K562 (cell line): ENCODE results near the gene CHMP2A. TPM values are rescaled to one million over a fixed set of nuclear protein-coding genes. Genes with fewer than 3 reads are reported as not detected.

ENCODE experiments used
- CHD1 ChIP-seq: fragments of 200-600 bp; sonication (generic); IDR thresholded peaks from one replicate; pipeline ENCODE4 v1.6.1; 2012; ENCODE audit warnings: mild to moderate bottlenecking, moderate library complexity, low read length, inconsistent platforms
- CREB3 ChIP-seq: fragments of 450-650 bp; conservative IDR thresholded peaks from 2 replicates; pipeline ENCODE4 v1.6.1; 2016; ENCODE audit warnings: missing genetic modification characterization, low read depth, mild to moderate bottlenecking, missing compliant biosample characterization, moderate library complexity
- HLTF ChIP-seq: fragments of 450-650 bp; IDR thresholded peaks from 2 replicates; pipeline ENCODE4 v1.6.1; 2016
- KLF1 ChIP-seq: fragments of 450-650 bp; IDR thresholded peaks from 2 replicates; pipeline ENCODE4 v1.6.1; 2016; ENCODE audit warnings: missing genetic modification characterization, missing compliant biosample characterization
- KLF6 ChIP-seq: fragments of 250-450 bp; sonication (Bioruptor Pico); IDR thresholded peaks from 2 replicates; pipeline ENCODE4 v1.4.0; 2020; ENCODE audit warnings: mild to moderate bottlenecking, moderate library complexity, borderline replicate concordance
- MYC ChIP-seq, 2 experiments: fragments of 250-450 bp in 1 of 2; sonication (Bioruptor Pico) in 1 of 2; IDR thresholded peaks; 2 replicates each; pipeline versions ENCODE4 v1.5.1 to v1.6.1; 2012 to 2021; ENCODE audit warnings: low read depth in 2 of 2, borderline replicate concordance in 1 of 2, improper control_type of control experiment in 1 of 2, low read length in 1 of 2, mild to moderate bottlenecking in 1 of 2, moderate library complexity in 1 of 2
- NFATC3 ChIP-seq: fragments of 450-650 bp; IDR thresholded peaks from 2 replicates; pipeline ENCODE4 v1.6.1; 2017; ENCODE audit warnings: mild to moderate bottlenecking
- NFIX ChIP-seq: fragments of 250-450 bp; sonication (Bioruptor Pico); IDR thresholded peaks from 2 replicates; pipeline ENCODE4 v1.4.0; 2020; ENCODE audit warnings: low read depth, mild to moderate bottlenecking, moderate library complexity
- PREB ChIP-seq: sonication (generic); formaldehyde crosslinking; IDR thresholded peaks from 2 replicates; pipeline ENCODE4 v1.8.1; 2023; ENCODE audit warnings: mild to moderate bottlenecking, missing genetic modification reagents
- RBM39 ChIP-seq: fragments of 200-400 bp; formaldehyde crosslinking; optimal IDR thresholded peaks from 2 replicates; pipeline ENCODE3; 2018; ENCODE audit warnings: low read depth, low read length
- SNRNP70 ChIP-seq: fragments of 200-400 bp; formaldehyde crosslinking; optimal IDR thresholded peaks from 2 replicates; pipeline ENCODE3; 2017; ENCODE audit warnings: low read depth, low read length
- ZKSCAN3 ChIP-seq: fragments of 250-450 bp; sonication (Bioruptor Pico); IDR thresholded peaks from 2 replicates; pipeline ENCODE4 v1.4.0; 2020
- ZNF184 ChIP-seq: sonication (generic); formaldehyde crosslinking; IDR thresholded peaks from 2 replicates; pipeline ENCODE4 v1.5.0; 2020; ENCODE audit warnings: missing genetic modification reagents
- ZNF311 ChIP-seq: fragments of 250-450 bp; sonication (Bioruptor Pico); IDR thresholded peaks from 2 replicates; pipeline ENCODE4 v1.4.0; 2020; ENCODE audit warnings: mild to moderate bottlenecking, moderate library complexity
- ZNF696 ChIP-seq: fragments of 250-450 bp; sonication (Bioruptor Pico); conservative IDR thresholded peaks from 2 replicates; pipeline ENCODE4 v1.4.0; 2020; ENCODE audit warnings: mild to moderate bottlenecking, moderate library complexity
- polyA plus RNA-seq, 8 experiments: library from polyadenylated mRNA; depleted of rRNA in 4 of 8; stranded (reverse) in 5 of 8; unstranded in 3 of 8; fragments of >200 nt; fragmentation: Nextera tagmentation in 2 of 8; fragmentation: Illumina TruSeq in 1 of 8; extraction: Ambion mirVana in 2 of 8; extraction: Trizol in 1 of 8; gene quantifications; 2 replicates each; pipeline versions ENCODE4 v1.2.1 to v1.2.3, GENCODE V29; 2011 to 2014; ENCODE audit warnings: inconsistent platforms in 1 of 8, missing spikeins in 1 of 8
- total RNA-seq, 7 experiments: library from RNA; depleted of rRNA in 6 of 7; stranded (reverse); fragments of >200 nt in 6 of 7; fragmentation: Illumina TruSeq in 2 of 7; extraction: Trizol in 2 of 7; gene quantifications; 2 replicates each; pipeline versions ENCODE4 v1.2.1 to v1.2.3, GENCODE V29; 2011 to 2021; ENCODE audit warnings: low replicate concordance in 1 of 7
- TF ChIP-seq, protein P1 (sequence below), 2 experiments: fragments of 150-350 bp in 1 of 2; IDR thresholded peaks; 2 replicates each; pipeline ENCODE4 v1.6.1; 2012 to 2016; ENCODE audit warnings: low read depth in 2 of 2, low read length in 2 of 2, mild to moderate bottlenecking in 1 of 2, moderate library complexity in 1 of 2
- TF ChIP-seq, protein P2 (sequence below): fragments of 250-450 bp; sonication (Bioruptor Pico); IDR thresholded peaks from 2 replicates; pipeline ENCODE4 v1.4.0; 2020; ENCODE audit warnings: borderline replicate concordance
- TF ChIP-seq, protein P3 (sequence below): fragments of 250-450 bp; sonication (Bioruptor Pico); IDR thresholded peaks from 2 replicates; pipeline ENCODE4 v1.8.0; 2021; ENCODE audit warnings: mild to moderate bottlenecking, moderate library complexity

The CHMP2A gene
- total and polyA plus RNA-seq, 9 of the 15 experiments (the other 6 are each of a cell fraction or from before 2014, with no cell fraction given): 57.6 to 159 (median 87.2) TPM

DNA sequence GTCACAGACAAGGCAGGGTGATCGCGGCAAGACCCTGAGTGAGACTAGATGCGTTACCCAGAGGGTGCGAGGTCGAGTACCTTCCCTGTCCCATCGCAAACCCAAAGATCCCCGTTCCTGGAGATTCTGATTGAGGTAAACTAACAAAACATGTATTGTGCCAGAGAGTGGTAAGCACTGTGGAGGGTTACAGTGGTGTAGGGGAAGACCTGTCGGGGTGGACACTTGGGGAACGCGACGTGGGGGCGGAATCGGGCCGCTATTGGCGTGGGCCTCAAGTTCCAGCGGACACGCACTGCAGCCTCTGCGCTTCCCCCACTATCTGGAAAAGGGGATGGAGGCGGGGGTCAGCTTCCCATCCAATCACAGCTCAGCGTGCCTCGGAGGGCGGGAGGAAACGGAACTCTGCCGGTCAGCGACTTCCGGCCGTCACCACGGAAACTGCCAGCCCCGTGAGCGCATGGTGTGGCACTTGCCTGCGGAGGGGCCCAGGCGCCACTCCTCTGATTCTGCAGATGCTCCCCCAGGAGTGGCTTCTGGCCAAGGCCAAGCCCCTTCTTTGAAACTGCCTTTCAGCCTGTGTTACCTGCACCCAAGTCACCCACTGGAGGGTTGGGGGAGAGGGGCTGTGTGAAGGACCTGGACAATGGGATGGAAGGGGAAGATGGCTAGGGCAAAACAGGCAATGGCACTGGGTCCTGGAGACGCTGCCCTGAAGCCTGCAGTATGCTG, 4.5 kb upstream of the CHMP2A start (continued):
- TF ChIP-seq, protein P1, sequence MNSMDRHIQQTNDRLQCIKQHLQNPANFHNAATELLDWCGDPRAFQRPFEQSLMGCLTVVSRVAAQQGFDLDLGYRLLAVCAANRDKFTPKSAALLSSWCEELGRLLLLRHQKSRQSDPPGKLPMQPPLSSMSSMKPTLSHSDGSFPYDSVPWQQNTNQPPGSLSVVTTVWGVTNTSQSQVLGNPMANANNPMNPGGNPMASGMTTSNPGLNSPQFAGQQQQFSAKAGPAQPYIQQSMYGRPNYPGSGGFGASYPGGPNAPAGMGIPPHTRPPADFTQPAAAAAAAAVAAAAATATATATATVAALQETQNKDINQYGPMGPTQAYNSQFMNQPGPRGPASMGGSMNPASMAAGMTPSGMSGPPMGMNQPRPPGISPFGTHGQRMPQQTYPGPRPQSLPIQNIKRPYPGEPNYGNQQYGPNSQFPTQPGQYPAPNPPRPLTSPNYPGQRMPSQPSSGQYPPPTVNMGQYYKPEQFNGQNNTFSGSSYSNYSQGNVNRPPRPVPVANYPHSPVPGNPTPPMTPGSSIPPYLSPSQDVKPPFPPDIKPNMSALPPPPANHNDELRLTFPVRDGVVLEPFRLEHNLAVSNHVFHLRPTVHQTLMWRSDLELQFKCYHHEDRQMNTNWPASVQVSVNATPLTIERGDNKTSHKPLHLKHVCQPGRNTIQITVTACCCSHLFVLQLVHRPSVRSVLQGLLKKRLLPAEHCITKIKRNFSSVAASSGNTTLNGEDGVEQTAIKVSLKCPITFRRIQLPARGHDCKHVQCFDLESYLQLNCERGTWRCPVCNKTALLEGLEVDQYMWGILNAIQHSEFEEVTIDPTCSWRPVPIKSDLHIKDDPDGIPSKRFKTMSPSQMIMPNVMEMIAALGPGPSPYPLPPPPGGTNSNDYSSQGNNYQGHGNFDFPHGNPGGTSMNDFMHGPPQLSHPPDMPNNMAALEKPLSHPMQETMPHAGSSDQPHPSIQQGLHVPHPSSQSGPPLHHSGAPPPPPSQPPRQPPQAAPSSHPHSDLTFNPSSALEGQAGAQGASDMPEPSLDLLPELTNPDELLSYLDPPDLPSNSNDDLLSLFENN (IDR thresholded peaks at IDR 0.05; ENCODE audit: low read depth in 2 of 2, low read length in 2 of 2): no peak
- TF ChIP-seq KLF6 (CRISPR knock-in tag) (no peak), ZNF311 (CRISPR knock-in tag) (no peak), MYC (IDR thresholded peaks at IDR 0.05; ENCODE audit: low read depth, low read length) (peak; percentile 98), MYC (CRISPR knock-in tag; IDR thresholded peaks at IDR 0.05; ENCODE audit: borderline replicate concordance, low read depth) (peak; percentile 71; the same call in 1 of the 2 replicates), HLTF (0 out of 2 replicates have a peak, but pooled peaks have one; percentile 55), PREB (CRISPR knock-in tag) (no peak), ZNF696 (CRISPR knock-in tag) (no peak), ZKSCAN3 (CRISPR knock-in tag) (no peak), CREB3 (no peak; the same call in 1 of the 2 replicates), CHD1 (peak; percentile 97), NFATC3 (no peak), SNRNP70 (no peak), NFIX (CRISPR knock-in tag) (no peak), ZNF184 (no peak), RBM39 (no peak), KLF1 (no peak)
- TF ChIP-seq, protein P2, sequence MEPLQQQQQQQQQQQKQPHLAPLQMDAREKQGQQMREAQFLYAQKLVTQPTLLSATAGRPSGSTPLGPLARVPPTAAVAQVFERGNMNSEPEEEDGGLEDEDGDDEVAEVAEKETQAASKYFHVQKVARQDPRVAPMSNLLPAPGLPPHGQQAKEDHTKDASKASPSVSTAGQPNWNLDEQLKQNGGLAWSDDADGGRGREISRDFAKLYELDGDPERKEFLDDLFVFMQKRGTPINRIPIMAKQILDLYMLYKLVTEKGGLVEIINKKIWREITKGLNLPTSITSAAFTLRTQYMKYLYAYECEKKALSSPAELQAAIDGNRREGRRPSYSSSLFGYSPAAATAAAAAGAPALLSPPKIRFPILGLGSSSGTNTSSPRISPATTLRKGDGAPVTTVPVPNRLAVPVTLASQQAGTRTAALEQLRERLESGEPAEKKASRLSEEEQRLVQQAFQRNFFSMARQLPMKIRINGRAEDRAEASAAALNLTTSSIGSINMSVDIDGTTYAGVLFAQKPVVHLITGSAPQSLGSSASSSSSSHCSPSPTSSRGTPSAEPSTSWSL (CRISPR knock-in tag): no peak
- TF ChIP-seq, protein P3, sequence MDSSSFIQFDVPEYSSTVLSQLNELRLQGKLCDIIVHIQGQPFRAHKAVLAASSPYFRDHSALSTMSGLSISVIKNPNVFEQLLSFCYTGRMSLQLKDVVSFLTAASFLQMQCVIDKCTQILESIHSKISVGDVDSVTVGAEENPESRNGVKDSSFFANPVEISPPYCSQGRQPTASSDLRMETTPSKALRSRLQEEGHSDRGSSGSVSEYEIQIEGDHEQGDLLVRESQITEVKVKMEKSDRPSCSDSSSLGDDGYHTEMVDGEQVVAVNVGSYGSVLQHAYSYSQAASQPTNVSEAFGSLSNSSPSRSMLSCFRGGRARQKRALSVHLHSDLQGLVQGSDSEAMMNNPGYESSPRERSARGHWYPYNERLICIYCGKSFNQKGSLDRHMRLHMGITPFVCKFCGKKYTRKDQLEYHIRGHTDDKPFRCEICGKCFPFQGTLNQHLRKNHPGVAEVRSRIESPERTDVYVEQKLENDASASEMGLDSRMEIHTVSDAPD (CRISPR knock-in tag): no peak
